ENCODE measurements around the gene DYDC1.

DYDC1 gene

GRCh38 chr10:80344912-80345311 lies 11.6 kb downstream of the DYDC1 start:
- no peak for DNase-seq (ENCODE audit: extremely low read depth, low read depth)
- no peak for TF ChIP-seq CTCF (IDR thresholded peaks at IDR 0.05; ENCODE audit: low read depth, low read length)

GRCh38 chr10:80344276-80344675 lies 12.3 kb downstream of the DYDC1 start:
- no peak for DNase-seq (ENCODE audit: extremely low read depth, low read depth)
- no peak for TF ChIP-seq CTCF (IDR thresholded peaks at IDR 0.05; ENCODE audit: low read depth, low read length)

- DNase-seq (ENCODE audit: extremely low read depth, low read depth), result no peak
- no peak for TF ChIP-seq CTCF (IDR thresholded peaks at IDR 0.05; ENCODE audit: low read depth, low read length)
These were observed 22.6 kb downstream of the DYDC1 start for GRCh38 chr10:80333983-80334382.

- TF ChIP-seq CTCF (IDR thresholded peaks at IDR 0.05; ENCODE audit: low read depth, low read length), result no peak
These were observed 31.6 kb downstream of the DYDC1 start for GRCh38 chr10:80324891-80325364.

GRCh38 chr10:80324086-80324485 lies 32.5 kb downstream of the DYDC1 start:
- DNase-seq (ENCODE audit: extremely low read depth, low read depth), result no peak
- TF ChIP-seq CTCF (IDR thresholded peaks at IDR 0.05; ENCODE audit: low read depth, low read length), result no peak

More at GRCh38 chr10:80324891-80325364, 31.6 kb downstream of the DYDC1 start:
- no peak for DNase-seq (ENCODE audit: extremely low read depth, low read depth)

GRCh38 chr10:80323311-80323710 lies 33.2 kb downstream of the DYDC1 start:
- no peak for DNase-seq (ENCODE audit: extremely low read depth, low read depth)

GRCh38 chr10:80322711-80323110 lies 33.8 kb downstream of the DYDC1 start:
- DNase-seq (ENCODE audit: extremely low read depth, low read depth), result no peak

More at GRCh38 chr10:80323311-80323710, 33.2 kb downstream of the DYDC1 start:
- TF ChIP-seq CTCF (IDR thresholded peaks at IDR 0.05; ENCODE audit: low read depth, low read length), result no peak

More at GRCh38 chr10:80322711-80323110, 33.8 kb downstream of the DYDC1 start:
- TF ChIP-seq CTCF (IDR thresholded peaks at IDR 0.05; ENCODE audit: low read depth, low read length), result no peak

Data from AG09319 (cell line).